Natural killer cell (primary cell): ENCODE measurements around the gene ARAP1. TPM values are rescaled to one million over a fixed set of nuclear protein-coding genes. Genes with fewer than 3 reads are reported as not detected.

Source experiments
- ATAC-seq, 3 donors: fragments of 150-1000 bp in 2 of 3; fragments of 200-7000 bp in 1 of 3; cut with Tn5 transposase; 1 replicate in 1 of 3; 2 replicates in 2 of 3; pipeline ENCODE4 v1.10.0; 2021; ENCODE audit warnings: mild to moderate bottlenecking in 2 of 3, moderate library complexity in 2 of 3
- DNase-seq, 2 donors: peaks; one replicate each; pipeline versions ENCODE4 v3.0.0 to v3.0.0-alpha.2; 2013 to 2021; ENCODE audit warnings: mixed read lengths in 1 of 2
- H3K27ac ChIP-seq: one replicate; pipeline ENCODE4 v1.5.1; 2013; ENCODE audit warnings: mild to moderate bottlenecking, low read length
- H3K27me3 ChIP-seq: one replicate; pipeline ENCODE4 v1.6.1; 2013; ENCODE audit warnings: low read length; ENCODE audit not compliant: control insufficient read depth, insufficient read depth
- H3K36me3 ChIP-seq: one replicate; pipeline ENCODE4 v1.6.1; 2013; ENCODE audit warnings: low read length; ENCODE audit not compliant: control insufficient read depth, insufficient read depth
- H3K4me1 ChIP-seq: one replicate; pipeline ENCODE4 v1.6.1; 2013; ENCODE audit warnings: low read length; ENCODE audit not compliant: control insufficient read depth, insufficient read depth
- H3K4me3 ChIP-seq: one replicate; pipeline ENCODE4 v1.5.1; 2013; ENCODE audit warnings: low read length
- H3K9me3 ChIP-seq: one replicate; pipeline ENCODE4 v1.6.1; 2013; ENCODE audit warnings: low read length; ENCODE audit not compliant: control insufficient read depth, insufficient read depth
- H3K27ac Mint-ChIP-seq, 2 donors: one replicate each; pipeline ENCODE4 v1.8.0; 2022; ENCODE audit warnings: mild to moderate bottlenecking in 2 of 2, mixed read lengths in 2 of 2, moderate library complexity in 1 of 2
- H3K27me3 Mint-ChIP-seq, 2 donors: one replicate each; pipeline ENCODE4 v1.8.0; 2022; ENCODE audit warnings: low read depth in 2 of 2, mixed read lengths in 2 of 2
- H3K36me3 Mint-ChIP-seq: one replicate; pipeline ENCODE4 v1.8.0; 2022; ENCODE audit warnings: mixed read lengths
- H3K4me1 Mint-ChIP-seq, 2 donors: one replicate each; pipeline ENCODE4 v1.8.0; 2022; ENCODE audit warnings: mixed read lengths in 2 of 2
- H3K4me3 Mint-ChIP-seq: one replicate; pipeline ENCODE4 v1.8.0; 2022; ENCODE audit warnings: mild to moderate bottlenecking, moderate library complexity, mixed read lengths
- H3K9me3 Mint-ChIP-seq, 2 donors: one replicate each; pipeline ENCODE4 v1.8.0; 2022; ENCODE audit warnings: mixed read lengths in 2 of 2
- CTCF ChIP-seq: fragments of 200-600 bp; IDR thresholded peaks from one replicate; pipeline ENCODE4 v1.8.0; 2022; ENCODE audit warnings: antibody characterized with exemption
- WGBS: methylation state at CpG from one replicate; pipeline ENCODE4 v1.1.7; 2013; ENCODE audit warnings: missing lambda C conversion rate; ENCODE audit not compliant: insufficient coverage; 5-methylcytosine and 5-hydroxymethylcytosine counted together
- intact Hi-C: fragments of 100-400 bp; cut with micrococcal nuclease; formaldehyde crosslinking; loops from one replicate; pipeline ENCODE4 v1.14.2; 2022
- total RNA-seq, 4 donors: library from RNA; stranded (reverse); fragments of 120-200 nt in 1 of 4; gene quantifications; one replicate each; pipeline versions ENCODE4 v1.2.3 to v1.2.4, GENCODE V29; 2013 to 2022

The ARAP1 gene
- total RNA-seq, 3 donors from 2014 or later (not counting 1 experiment from before 2014, with no cell fraction given) = 293 to 327 (median 296) TPM

GRCh38 chr11:72720784-72721183 lies 31.4 kb downstream of the ARAP1 start:
- H3K9me3 ChIP-seq = no peaks in the 10 kb centered on the region
- H3K36me3 ChIP-seq = peaks cover 39% of the 10 kb centered on the region
- 80% methylated on average over 4 of the region's 4 CpGs for WGBS
- peak overlapping the region; percentile 83 for H3K27ac ChIP-seq
- Mint-ChIP-seq H3K4me1 (peaks cover 68 to 74% of the 10 kb centered on the region in 2 donors), H3K27ac (peak overlapping the region; percentile 93 to 94), H3K4me3 (peak overlapping the region; percentile 81), H3K27me3 (no peaks in the 10 kb centered on the region), H3K9me3 (no peaks in the 10 kb centered on the region), H3K36me3 (no peaks in the 10 kb centered on the region)
- H3K4me3 ChIP-seq = no peak overlapping the region
- H3K4me1 ChIP-seq = peaks cover 80% of the 10 kb centered on the region
- TF ChIP-seq CTCF = no peak
- DNase-seq (no peak), ATAC-seq (no peak)
- intact Hi-C loops = loop anchor here (5.0 kb wide), 1 partner anchor 422 kb away; the partner anchor contains the start of gene FCHSD2
- no peaks in the 10 kb centered on the region for H3K27me3 ChIP-seq

GRCh38 chr11:72720047-72720446 lies 32.2 kb downstream of the ARAP1 start:
- peaks cover 34% of the 10 kb centered on the region for H3K36me3 ChIP-seq
- intact Hi-C loops = loop anchor here (5.0 kb wide), 1 partner anchor 422 kb away; the partner anchor contains the start of gene FCHSD2
- peak overlapping the region; percentile 83 for H3K27ac ChIP-seq
- no peaks in the 10 kb centered on the region for H3K9me3 ChIP-seq
- DNase-seq = no peak
- no peaks in the 10 kb centered on the region for H3K27me3 Mint-ChIP-seq
- WGBS = 47% methylated on average over 3 of the region's 3 CpGs
- H3K4me3 Mint-ChIP-seq = peak overlapping the region; percentile 81
- no peaks in the 10 kb centered on the region for H3K27me3 ChIP-seq
- no peaks in the 10 kb centered on the region for H3K9me3 Mint-ChIP-seq
- H3K36me3 Mint-ChIP-seq = no peaks in the 10 kb centered on the region
- peaks cover 78% of the 10 kb centered on the region for H3K4me1 ChIP-seq
- peaks cover 67 to 72% of the 10 kb centered on the region in 2 donors for H3K4me1 Mint-ChIP-seq
- H3K27ac Mint-ChIP-seq = peak overlapping the region; percentile 93 to 94
- TF ChIP-seq CTCF = no peak
- no peak overlapping the region for H3K4me3 ChIP-seq
- ATAC-seq = no peak

- Mint-ChIP-seq H3K4me1 (peaks cover 69 to 75% of the 10 kb centered on the region in 2 donors), H3K36me3 (no peaks in the 10 kb centered on the region), H3K27ac (peak overlapping the region; percentile 93 to 94), H3K9me3 (no peaks in the 10 kb centered on the region), H3K4me3 (peak overlapping the region; percentile 81), H3K27me3 (no peaks in the 10 kb centered on the region)
- peak overlapping the region; percentile 83 for H3K27ac ChIP-seq
- no peaks in the 10 kb centered on the region for H3K9me3 ChIP-seq
- ATAC-seq (no peak), DNase-seq (no peak)
- TF ChIP-seq CTCF = no peak
- H3K27me3 ChIP-seq = no peaks in the 10 kb centered on the region
- peaks cover 78% of the 10 kb centered on the region for H3K4me1 ChIP-seq
- H3K36me3 ChIP-seq = peaks cover 37% of the 10 kb centered on the region
- intact Hi-C loops = no loop called here
- no peak overlapping the region for H3K4me3 ChIP-seq
- 67% methylated on average over 4 of the region's 4 CpGs for WGBS
Observed at GRCh38 chr11:72719551-72719950, 32.7 kb downstream of the ARAP1 start.

- Histone ChIP-seq H3K9me3 (no peaks in the 10 kb centered on the region), H3K27me3 (no peaks in the 10 kb centered on the region), H3K27ac (peak overlapping the region; percentile 83), H3K4me1 (peaks cover 77% of the 10 kb centered on the region), H3K4me3 (no peak overlapping the region), H3K36me3 (peaks cover 34% of the 10 kb centered on the region)
- intact Hi-C loops = no loop called here
- H3K9me3 Mint-ChIP-seq = no peaks in the 10 kb centered on the region
- WGBS = 15% methylated on average over 2 of the region's 2 CpGs
- ATAC-seq = peak; percentile 10 to 13 (median 10)
- TF ChIP-seq CTCF = no peak
- H3K4me1 Mint-ChIP-seq = peaks cover 72 to 76% of the 10 kb centered on the region in 2 donors
- H3K27ac Mint-ChIP-seq = peak overlapping the region; percentile 93 to 94
- peak overlapping the region; percentile 81 for H3K4me3 Mint-ChIP-seq
- H3K36me3 Mint-ChIP-seq = no peaks in the 10 kb centered on the region
- no peaks in the 10 kb centered on the region for H3K27me3 Mint-ChIP-seq
- peak in 1 of 2 donors; percentile 30 for DNase-seq
Observed at GRCh38 chr11:72719144-72719543, 33.1 kb downstream of the ARAP1 start.
